SH-SY5Y (cell line): Measurements from ENCODE around the gene MYH10.

ENCODE experiments used
- GATA2 ChIP-seq: IDR thresholded peaks from 2 replicates; pipeline ENCODE4 v1.6.1; 2011; ENCODE audit warnings: mild to moderate bottlenecking, low read depth, low read length
- GATA3 ChIP-seq: IDR thresholded peaks from 2 replicates; pipeline ENCODE4 v1.6.1; 2011; ENCODE audit warnings: low read depth, mild to moderate bottlenecking, low read length, moderate library complexity

DNA sequence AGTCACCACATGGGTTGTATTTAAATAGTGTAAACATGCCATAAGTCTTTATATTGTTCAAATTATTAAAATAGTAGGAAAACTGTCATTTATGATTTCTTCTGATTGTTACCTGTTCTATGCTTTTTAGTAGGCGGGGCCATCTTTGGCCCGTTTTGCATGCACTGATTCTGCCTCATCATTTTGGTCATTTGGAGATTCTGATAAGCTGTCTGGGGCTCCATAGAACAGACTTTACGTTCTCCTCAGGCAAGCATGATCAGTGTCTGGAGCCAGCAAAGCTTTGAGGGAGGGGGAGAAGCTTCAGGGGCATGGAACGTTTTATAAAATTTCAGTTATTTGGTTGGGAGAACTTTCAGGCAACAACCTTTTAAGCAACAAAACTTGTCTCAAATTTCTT lies 186.0 kb downstream of the MYH10 start:
- TF ChIP-seq GATA2 (no peak), GATA3 (no peak)
